SK-N-MC (cell line): ENCODE results near the gene MAML3.

Source experiments
- DNase-seq: peaks from one replicate; pipeline ENCODE4 v3.0.0-alpha.2; 2011; ENCODE audit warnings: low read depth, low spot score
- H3K27ac ChIP-seq: fragments of 200-600 bp; sonication (generic); 2 replicates; pipeline ENCODE4 v1.5.1; 2016; ENCODE audit warnings: mixed run types
- H3K36me3 ChIP-seq: fragments of 200-600 bp; sonication (generic); 2 replicates; pipeline ENCODE4 v1.6.1; 2017; ENCODE audit warnings: antibody characterized with exemption, low read length, mixed read lengths; ENCODE audit not compliant: insufficient read depth
- H3K4me3 ChIP-seq: fragments of 200-600 bp; sonication (generic); 2 replicates; pipeline ENCODE4 v1.5.1; 2016
- H3K9ac ChIP-seq: fragments of 200-600 bp; sonication (generic); 2 replicates; pipeline ENCODE4 v1.8.0; 2017; ENCODE audit warnings: mixed run types, mixed read lengths; ENCODE audit not compliant: insufficient read length
- H3K9me3 ChIP-seq: fragments of 200-600 bp; sonication (generic); 2 replicates; pipeline ENCODE4 v1.6.1; 2017; ENCODE audit warnings: low read depth, mild to moderate bottlenecking, antibody characterized with exemption, low read length, moderate library complexity, mixed read lengths
- EZH2 ChIP-seq: fragments of 200-600 bp; sonication (generic); IDR thresholded peaks from one replicate; pipeline ENCODE4 v1.6.1; 2017; ENCODE audit warnings: antibody characterized with exemption
- FOXP2 ChIP-seq: optimal IDR thresholded peaks from 2 replicates; pipeline ENCODE3; 2011; ENCODE audit warnings: mild to moderate bottlenecking, moderate library complexity; ENCODE audit not compliant: insufficient read depth; ENCODE audit errors: extremely low read length, control extremely low read depth
- POLR2AphosphoS5 ChIP-seq: IDR thresholded peaks from 2 replicates; pipeline ENCODE4 v1.6.1; 2012; ENCODE audit warnings: mild to moderate bottlenecking, low read depth, low read length, borderline replicate concordance

MAML3 gene

GRCh38 chr4:140098455-140099160, 55.4 kb downstream of the MAML3 start:
- Histone ChIP-seq H3K9ac (no peak overlapping the region), H3K27ac (no peak overlapping the region), H3K9me3 (no peaks in the 10 kb centered on the region), H3K36me3 (no peaks in the 10 kb centered on the region), H3K4me3 (no peak overlapping the region)
- no peak for DNase-seq
- TF ChIP-seq FOXP2, result no peak
- TF ChIP-seq EZH2, result no peak
- TF ChIP-seq POLR2AphosphoS5, result no peak

GRCh38 chr4:140097572-140097971, 56.4 kb downstream of the MAML3 start:
- Histone ChIP-seq H3K27ac (no peak overlapping the region), H3K4me3 (no peak overlapping the region), H3K36me3 (no peaks in the 10 kb centered on the region), H3K9ac (no peak overlapping the region), H3K9me3 (no peaks in the 10 kb centered on the region)
- TF ChIP-seq FOXP2 (no peak), POLR2AphosphoS5 (no peak), EZH2 (no peak)
- no peak for DNase-seq

GRCh38 chr4:140096921-140097320, 57.1 kb downstream of the MAML3 start:
- no peak overlapping the region for H3K9ac ChIP-seq

GRCh38 chr4:140096483-140096861, 57.5 kb downstream of the MAML3 start:
- Histone ChIP-seq H3K4me3 (no peak overlapping the region), H3K36me3 (no peaks in the 10 kb centered on the region), H3K27ac (no peak overlapping the region), H3K9me3 (no peaks in the 10 kb centered on the region), H3K9ac (no peak overlapping the region)
- no peak for TF ChIP-seq POLR2AphosphoS5
- no peak for TF ChIP-seq EZH2
- no peak for TF ChIP-seq FOXP2
- no peak for DNase-seq

More at GRCh38 chr4:140096921-140097320, 57.1 kb downstream of the MAML3 start:
- no peak overlapping the region for H3K27ac ChIP-seq
- DNase-seq, result no peak
- H3K9me3 ChIP-seq, result no peaks in the 10 kb centered on the region
- no peaks in the 10 kb centered on the region for H3K36me3 ChIP-seq
- no peak overlapping the region for H3K4me3 ChIP-seq
- TF ChIP-seq FOXP2 (no peak), EZH2 (no peak), POLR2AphosphoS5 (no peak)

- DNase-seq, result no peak
- Histone ChIP-seq H3K4me3 (no peak overlapping the region), H3K36me3 (no peaks in the 10 kb centered on the region), H3K27ac (no peak overlapping the region), H3K9ac (no peak overlapping the region), H3K9me3 (no peaks in the 10 kb centered on the region)
- TF ChIP-seq EZH2, result no peak
- no peak; the same call in 1 of the 2 replicates for TF ChIP-seq POLR2AphosphoS5
- no peak for TF ChIP-seq FOXP2
Measured at GRCh38 chr4:140095694-140096482, 58.1 kb downstream of the MAML3 start.

GRCh38 chr4:140094438-140095420, 59.3 kb downstream of the MAML3 start:
- no peak for DNase-seq
- no peaks in the 10 kb centered on the region for H3K9me3 ChIP-seq
- H3K36me3 ChIP-seq, result no peaks in the 10 kb centered on the region
- no peak overlapping the region for H3K27ac ChIP-seq
- TF ChIP-seq FOXP2 (no peak), POLR2AphosphoS5 (no peak), EZH2 (no peak)
- H3K9ac ChIP-seq, result no peak overlapping the region
- no peak overlapping the region for H3K4me3 ChIP-seq

GRCh38 chr4:140092094-140092851, 61.7 kb downstream of the MAML3 start:
- H3K4me3 ChIP-seq, result peak overlapping the region; percentile 55
- H3K9me3 ChIP-seq, result no peaks in the 10 kb centered on the region
- TF ChIP-seq EZH2 (no peak), POLR2AphosphoS5 (no peak), FOXP2 (no peak)
- no peak overlapping the region for H3K9ac ChIP-seq
- no peaks in the 10 kb centered on the region for H3K36me3 ChIP-seq
- no peak overlapping the region for H3K27ac ChIP-seq
- DNase-seq, result no peak
